ENCODE results near the gene CPEB2.
"Not testable (repeated sequence)": the region's sequence is repeated elsewhere in the genome, so short reads cannot be mapped to it uniquely, and the experiment has no call there.

CPEB2 gene

DNA sequence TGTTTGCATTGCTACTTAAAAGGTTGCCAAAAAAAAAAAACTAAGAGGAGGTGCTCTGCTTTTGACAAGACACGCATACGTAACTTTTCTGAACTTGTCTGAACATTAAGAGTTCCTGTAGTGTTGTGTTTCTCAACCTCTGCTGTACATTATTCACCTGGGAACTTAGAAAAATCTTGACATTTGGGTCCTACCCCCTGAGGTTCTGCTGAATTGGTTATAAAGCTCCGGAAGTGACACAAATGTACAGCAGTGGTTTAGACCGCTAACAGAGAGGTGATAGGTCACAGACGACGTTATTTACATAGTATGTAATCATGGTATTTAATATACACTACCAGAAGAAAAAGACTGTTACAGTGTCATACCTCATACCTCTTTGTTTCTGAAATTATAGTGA is 61.1 kb downstream of the CPEB2 start:
- no peak for DNase-seq

GRCh38 chr4:15065516-15065915 is 63.2 kb downstream of the CPEB2 start:
- DNase-seq, result no peak

DNA sequence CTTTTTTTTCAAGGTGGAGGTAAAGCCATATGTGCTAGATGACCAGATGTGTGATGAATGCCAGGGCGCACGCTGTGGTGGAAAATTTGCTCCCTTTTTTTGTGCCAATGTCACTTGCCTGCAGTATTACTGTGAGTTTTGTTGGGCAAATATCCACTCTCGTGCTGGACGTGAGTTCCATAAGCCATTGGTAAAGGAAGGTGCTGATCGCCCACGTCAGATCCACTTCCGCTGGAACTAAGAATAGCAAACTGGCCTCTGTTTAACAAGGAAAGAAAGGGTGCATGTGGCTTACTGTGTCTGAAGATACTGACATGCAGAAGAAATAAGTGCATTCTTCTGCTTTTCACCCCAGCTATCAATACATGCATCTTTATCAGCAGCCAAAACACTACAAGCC is 63.9 kb downstream of the CPEB2 start:
- no peak for DNase-seq

GRCh38 chr4:15068298-15068697 is 66.0 kb downstream of the CPEB2 start:
- DNase-seq, result no peak

- DNase-seq, result no peak
Measured at GRCh38 chr4:15075875-15076274, 73.6 kb downstream of the CPEB2 start.

GRCh38 chr4:15077969-15078368 is 75.7 kb downstream of the CPEB2 start:
- DNase-seq, result peak; percentile 71

- DNase-seq, result peak; percentile 61
Measured at GRCh38 chr4:15078682-15079642, 76.7 kb downstream of the CPEB2 start.

GRCh38 chr4:15084780-15085179 is 82.5 kb downstream of the CPEB2 start:
- no peak for DNase-seq

- not testable (repeated sequence) for DNase-seq
Measured at GRCh38 chr4:15085762-15086161, 83.5 kb downstream of the CPEB2 start.

- DNase-seq, result not testable (repeated sequence)
Measured at GRCh38 chr4:15086259-15086658, 84.0 kb downstream of the CPEB2 start.

GRCh38 chr4:15088394-15089035 is 86.2 kb downstream of the CPEB2 start:
- no peak for DNase-seq

GRCh38 chr4:15089979-15090378 is 87.7 kb downstream of the CPEB2 start:
- no peak for DNase-seq

GRCh38 chr4:15100380-15100779 is 98.1 kb downstream of the CPEB2 start:
- no peak for DNase-seq

- DNase-seq, result no peak
Measured at GRCh38 chr4:15100994-15101695, 98.9 kb downstream of the CPEB2 start.

DNA sequence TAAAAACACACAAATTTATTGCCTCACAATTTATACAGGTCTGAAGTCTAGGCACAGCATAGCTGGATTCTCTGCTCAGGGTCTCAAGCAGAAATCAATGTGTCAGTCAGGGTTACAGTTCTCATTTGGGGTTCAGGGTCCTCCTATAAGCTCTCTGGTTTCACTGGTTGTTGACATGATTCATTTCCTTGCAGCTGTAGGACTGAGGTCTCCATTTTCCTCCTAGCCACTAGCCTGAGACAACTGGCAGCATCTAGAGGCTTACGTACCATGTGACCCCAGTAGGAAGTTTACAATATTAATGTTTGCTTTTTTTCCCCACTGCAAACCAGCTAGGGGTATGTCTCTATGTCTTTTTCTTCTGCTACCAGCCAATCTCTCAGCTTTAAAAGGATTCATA is 102.5 kb downstream of the CPEB2 start:
- DNase-seq, result no peak

- no peak for DNase-seq
Measured at GRCh38 chr4:15106399-15106798, 104.1 kb downstream of the CPEB2 start.

GRCh38 chr4:15109600-15109999 is 107.3 kb downstream of the CPEB2 start:
- no peak for DNase-seq

DNA sequence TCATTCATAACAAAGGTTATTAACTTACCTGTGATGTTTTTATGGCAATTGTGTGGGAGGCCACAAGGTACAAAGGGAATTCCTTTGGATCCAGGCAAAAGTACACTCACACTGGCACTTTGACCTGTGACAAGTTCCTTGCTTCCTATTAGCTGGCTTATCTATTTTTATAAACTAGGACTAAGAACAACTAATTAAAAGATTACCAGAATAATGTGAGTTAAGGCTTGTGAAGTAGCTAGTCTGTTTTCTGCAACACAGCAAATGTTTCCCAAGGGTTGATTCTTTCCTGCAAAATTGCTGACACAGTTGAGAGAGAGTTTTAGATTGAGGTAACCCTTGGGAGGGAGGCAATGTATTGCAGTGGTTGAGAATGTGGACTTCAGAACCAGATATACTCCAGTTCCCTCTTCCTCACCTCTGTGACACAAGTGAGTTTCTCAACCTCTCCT is 107.9 kb downstream of the CPEB2 start:
- no peak for DNase-seq

DNA sequence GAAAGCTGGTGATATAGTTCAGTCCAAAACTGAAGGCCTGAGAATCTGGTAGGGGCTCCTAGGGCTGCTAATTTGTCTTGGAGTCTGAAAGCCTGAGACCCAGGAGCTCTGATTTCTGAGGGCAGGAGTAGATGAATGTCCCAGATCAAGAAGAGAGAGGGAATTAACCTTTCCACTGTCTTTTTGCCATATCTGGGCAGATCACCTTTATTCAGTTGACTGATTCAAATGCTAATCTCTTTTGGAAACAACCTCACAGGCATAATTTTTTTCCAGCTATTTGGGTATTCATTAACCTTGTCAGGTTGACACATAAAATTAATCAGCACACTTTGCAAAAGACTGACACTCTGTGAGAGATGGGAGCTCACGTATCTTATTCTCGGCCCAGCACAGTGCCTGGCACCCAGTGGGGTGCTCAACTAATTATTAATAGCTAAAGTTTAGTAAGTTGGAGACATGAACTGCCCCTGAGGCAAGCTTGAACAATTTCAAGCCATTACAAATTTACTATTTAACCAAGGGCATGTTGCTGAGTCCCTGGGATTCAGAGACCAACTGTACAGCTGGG is 114.3 kb downstream of the CPEB2 start:
- no peak for DNase-seq

GRCh38 chr4:15117270-15117946 is 115.1 kb downstream of the CPEB2 start:
- DNase-seq, result peak; percentile 5

GRCh38 chr4:15118292-15118691 is 116.0 kb downstream of the CPEB2 start:
- DNase-seq, result no peak
